MM.1S (cell line): ENCODE results near the gene GPHN.

Experiments used
- DNase-seq: peaks from one replicate; pipeline ENCODE4 v3.0.0-alpha.2; 2015
- H2AFZ ChIP-seq: fragments of 300-600 bp; sonication (generic); 2 replicates; pipeline ENCODE4 v1.6.0; 2016; ENCODE audit warnings: antibody characterized with exemption, low read length
- H3F3A ChIP-seq: fragments of 300-600 bp; sonication (generic); 2 replicates; pipeline ENCODE4 v1.6.1; 2016; ENCODE audit warnings: mild to moderate bottlenecking, antibody characterized with exemption, low read length, moderate library complexity, mixed read lengths; ENCODE audit not compliant: insufficient read depth
- H3K27ac ChIP-seq: fragments of 300-600 bp; sonication (generic); 2 replicates; pipeline ENCODE4 v1.5.1; 2016; ENCODE audit warnings: mild to moderate bottlenecking, low read length
- H3K27me3 ChIP-seq: fragments of 300-600 bp; sonication (generic); replicated peaks from 2 replicates; pipeline ENCODE4 v1.6.0; 2016; ENCODE audit warnings: low read length; ENCODE audit not compliant: insufficient read depth
- H3K36me3 ChIP-seq: fragments of 300-600 bp; sonication (generic); replicated peaks from 2 replicates; pipeline ENCODE4 v1.6.1; 2016; ENCODE audit warnings: mild to moderate bottlenecking, low read length, mixed read lengths; ENCODE audit not compliant: insufficient read depth
- H3K4me1 ChIP-seq: fragments of 300-600 bp; sonication (generic); 2 replicates; pipeline ENCODE4 v1.6.1; 2016; ENCODE audit warnings: low read length, mixed read lengths
- H3K4me2 ChIP-seq: fragments of 300-600 bp; sonication (generic); 2 replicates; pipeline ENCODE4 v1.6.0; 2016; ENCODE audit warnings: low read depth, low read length
- H3K4me3 ChIP-seq: fragments of 300-600 bp; sonication (generic); 2 replicates; pipeline ENCODE4 v1.5.1; 2016; ENCODE audit warnings: low read length, mixed read lengths
- H3K79me2 ChIP-seq: fragments of 300-600 bp; sonication (generic); 2 replicates; pipeline ENCODE4 v1.6.1; 2016; ENCODE audit warnings: mixed run types, low read length, mixed read lengths
- H3K9ac ChIP-seq: fragments of 300-600 bp; sonication (generic); 2 replicates; pipeline ENCODE4 v1.6.1; 2016; ENCODE audit warnings: low read length, mixed read lengths
- H3K9me2 ChIP-seq: fragments of 300-600 bp; sonication (generic); replicated peaks from 2 replicates; pipeline ENCODE4 v1.6.1; 2016; ENCODE audit warnings: mild to moderate bottlenecking, low read length, mixed read lengths; ENCODE audit not compliant: insufficient read depth
- H3K9me3 ChIP-seq: fragments of 300-600 bp; sonication (generic); replicated peaks from 2 replicates; pipeline ENCODE4 v1.6.1; 2016; ENCODE audit warnings: mild to moderate bottlenecking, low read length, mixed read lengths; ENCODE audit not compliant: insufficient read depth
- H4K20me1 ChIP-seq: fragments of 300-600 bp; sonication (generic); 2 replicates; pipeline ENCODE4 v1.6.1; 2016; ENCODE audit warnings: mild to moderate bottlenecking, low read length, moderate library complexity, mixed read lengths; ENCODE audit not compliant: insufficient read depth
- CTCF ChIP-seq: fragments of 300-600 bp; sonication (generic); IDR thresholded peaks from 2 replicates; pipeline ENCODE4 v1.5.1; 2016; ENCODE audit warnings: antibody characterized with exemption, low read length, mixed read lengths
- EZH2 ChIP-seq: fragments of 300-600 bp; sonication (generic); optimal IDR thresholded peaks from 2 replicates; pipeline ENCODE3; 2017; ENCODE audit warnings: low read depth, mild to moderate bottlenecking, antibody characterized with exemption, low read length, mixed read lengths
- EZH2phosphoT487 ChIP-seq: fragments of 300-600 bp; sonication (generic); IDR thresholded peaks from 2 replicates; pipeline ENCODE4 v1.6.1; 2018; ENCODE audit warnings: antibody characterized with exemption, low read length

Gene GPHN

GRCh38 chr14:66628636-66629035 is 120.7 kb downstream of the GPHN start:
- Histone ChIP-seq H3K27me3 (no peaks in the 10 kb centered on the region), H3K27ac (no peak overlapping the region), H3K79me2 (peaks cover 15% of the 10 kb centered on the region), H2AFZ (no peak overlapping the region), H3K9ac (no peak overlapping the region), H3K9me2 (no peaks in the 10 kb centered on the region), H3K36me3 (no peaks in the 10 kb centered on the region), H4K20me1 (no peaks in the 10 kb centered on the region), H3K9me3 (no peaks in the 10 kb centered on the region), H3F3A (no peaks in the 10 kb centered on the region), H3K4me2 (no peak overlapping the region), H3K4me1 (no peaks in the 10 kb centered on the region), H3K4me3 (no peak overlapping the region)
- TF ChIP-seq EZH2, result no peak
- no peak for TF ChIP-seq CTCF
- TF ChIP-seq EZH2phosphoT487, result no peak
- no peak for DNase-seq

GRCh38 chr14:66629499-66629898 is 121.6 kb downstream of the GPHN start:
- H2AFZ ChIP-seq, result no peak overlapping the region
- H3K4me1 ChIP-seq, result no peaks in the 10 kb centered on the region
- no peaks in the 10 kb centered on the region for H3K36me3 ChIP-seq
- H3K4me3 ChIP-seq, result no peak overlapping the region
- DNase-seq, result no peak
- H3K27ac ChIP-seq, result no peak overlapping the region
- H3K79me2 ChIP-seq, result peaks cover 20% of the 10 kb centered on the region
- H3K4me2 ChIP-seq, result no peak overlapping the region
- TF ChIP-seq CTCF (no peak), EZH2 (no peak), EZH2phosphoT487 (no peak)
- no peaks in the 10 kb centered on the region for H3K27me3 ChIP-seq
- no peaks in the 10 kb centered on the region for H3F3A ChIP-seq
- no peaks in the 10 kb centered on the region for H3K9me3 ChIP-seq
- H4K20me1 ChIP-seq, result no peaks in the 10 kb centered on the region
- H3K9ac ChIP-seq, result no peak overlapping the region
- H3K9me2 ChIP-seq, result no peaks in the 10 kb centered on the region

- Histone ChIP-seq H4K20me1 (no peaks in the 10 kb centered on the region), H3K9me2 (no peaks in the 10 kb centered on the region), H3K27me3 (no peaks in the 10 kb centered on the region), H3K4me2 (no peak overlapping the region), H3K9ac (no peak overlapping the region), H3K27ac (no peak overlapping the region), H3K79me2 (peaks cover 9% of the 10 kb centered on the region), H2AFZ (no peak overlapping the region), H3K36me3 (no peaks in the 10 kb centered on the region), H3K4me3 (no peak overlapping the region), H3K9me3 (no peaks in the 10 kb centered on the region), H3K4me1 (no peaks in the 10 kb centered on the region), H3F3A (no peaks in the 10 kb centered on the region)
- no peak for TF ChIP-seq CTCF
- TF ChIP-seq EZH2phosphoT487, result no peak
- TF ChIP-seq EZH2, result no peak
- DNase-seq, result no peak
Observed at GRCh38 chr14:66634876-66635275, 126.9 kb downstream of the GPHN start.
